HG02885 (cell line): ENCODE data around the gene RAB33B.
A peak's percentile ranks its signal among the peaks of the same experiment; 100 is the strongest.
"Not testable (repeated sequence)": the region's sequence is repeated elsewhere in the genome, so short reads cannot be mapped to it uniquely, and the experiment has no call there.

Source experiments
- ATAC-seq: cut with Tn5 transposase; IDR thresholded peaks from one replicate; pipeline ENCODE4 v1.9.1; 2021; ENCODE audit warnings: mild to moderate bottlenecking; ENCODE audit not compliant: unreplicated experiment, poor library complexity

The RAB33B gene

DNA sequence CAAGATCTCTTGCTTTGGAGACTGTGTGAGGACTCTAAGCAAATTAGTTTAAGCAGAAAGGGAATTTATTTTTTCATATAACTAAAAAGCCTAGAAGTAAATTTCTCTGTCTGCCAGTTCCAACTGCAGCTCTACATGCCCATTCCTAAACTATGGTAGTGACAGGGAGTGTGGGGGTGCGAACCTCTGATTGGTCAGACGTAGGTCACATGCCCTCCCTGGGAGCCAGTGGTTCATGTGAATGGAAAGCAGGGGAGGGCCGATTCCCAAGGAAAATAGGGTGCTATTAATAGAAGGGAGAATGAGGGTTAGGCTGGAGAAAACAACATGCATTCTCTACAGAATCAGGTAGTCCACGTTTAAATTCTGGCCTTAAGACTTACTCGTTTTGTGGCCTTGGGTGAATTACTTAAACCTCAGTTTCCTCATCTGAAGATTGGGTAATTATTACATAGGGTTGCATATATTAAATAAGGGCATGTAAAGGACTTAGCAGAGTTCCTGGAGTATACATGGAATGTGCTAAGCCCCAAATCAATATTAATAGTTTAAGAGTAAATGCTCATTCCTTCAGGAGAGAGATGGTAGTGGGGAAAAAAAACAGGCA, 7.2 kb downstream of the RAB33B start:
- no peak for ATAC-seq

DNA sequence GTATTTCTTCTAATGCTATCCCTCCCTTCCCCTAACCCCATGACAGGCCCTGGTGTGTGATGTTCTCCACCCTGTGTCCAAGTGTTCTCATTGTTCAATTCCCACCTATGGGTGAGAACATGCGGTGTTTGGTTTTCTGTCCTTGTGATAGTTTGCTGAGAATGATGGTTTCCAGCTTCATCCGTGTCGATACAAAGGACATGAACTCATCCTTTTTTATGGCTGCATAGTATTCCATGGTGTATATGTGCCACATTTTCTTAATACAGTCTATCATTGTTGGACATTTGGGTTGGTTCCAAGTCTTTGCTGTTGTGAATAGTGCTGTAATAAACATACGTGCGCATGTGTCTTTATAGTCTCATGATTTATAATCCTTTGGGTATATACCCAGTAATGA, 10.6 kb downstream of the RAB33B start:
- ATAC-seq, result not testable (repeated sequence)

DNA sequence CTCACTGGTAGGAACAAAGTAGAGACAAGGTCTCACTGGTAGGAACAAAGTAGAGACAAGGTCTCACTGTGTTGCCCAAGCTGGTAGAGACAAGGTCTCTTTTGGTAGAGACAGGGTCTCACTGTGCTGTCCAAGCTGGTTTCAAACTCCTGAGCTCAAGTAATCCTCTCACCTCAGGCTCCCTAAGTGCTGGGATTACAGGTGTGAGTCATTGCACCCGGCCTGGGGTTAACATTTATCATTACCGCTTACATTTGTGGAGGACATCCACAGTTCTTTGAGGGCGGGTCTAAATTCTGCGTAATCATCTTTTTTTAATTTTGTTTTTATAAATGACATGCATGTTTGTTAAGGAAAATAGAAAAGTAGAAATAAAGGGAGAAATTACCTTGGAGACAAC, 12.0 kb downstream of the RAB33B start:
- ATAC-seq, result no peak

DNA sequence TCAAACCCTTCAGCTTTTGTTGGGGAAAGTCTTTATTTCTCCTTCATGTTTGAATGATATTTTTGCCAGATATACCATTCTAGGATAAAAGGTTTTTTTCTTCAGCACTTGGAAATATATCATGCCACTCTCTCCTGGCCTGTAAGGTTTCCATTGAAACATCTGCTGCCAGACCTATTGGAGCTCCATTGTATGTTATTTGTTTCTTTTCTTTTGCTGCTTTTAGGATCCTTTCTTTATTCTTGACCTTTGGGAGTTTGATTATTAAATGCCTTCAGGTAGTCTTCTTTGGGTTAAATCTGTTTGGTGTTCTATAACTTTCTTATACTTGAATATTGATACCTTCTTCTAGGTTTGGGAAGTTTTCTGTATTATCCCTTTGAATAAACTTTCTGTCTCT, 14.8 kb downstream of the RAB33B start:
- not testable (repeated sequence) for ATAC-seq

DNA sequence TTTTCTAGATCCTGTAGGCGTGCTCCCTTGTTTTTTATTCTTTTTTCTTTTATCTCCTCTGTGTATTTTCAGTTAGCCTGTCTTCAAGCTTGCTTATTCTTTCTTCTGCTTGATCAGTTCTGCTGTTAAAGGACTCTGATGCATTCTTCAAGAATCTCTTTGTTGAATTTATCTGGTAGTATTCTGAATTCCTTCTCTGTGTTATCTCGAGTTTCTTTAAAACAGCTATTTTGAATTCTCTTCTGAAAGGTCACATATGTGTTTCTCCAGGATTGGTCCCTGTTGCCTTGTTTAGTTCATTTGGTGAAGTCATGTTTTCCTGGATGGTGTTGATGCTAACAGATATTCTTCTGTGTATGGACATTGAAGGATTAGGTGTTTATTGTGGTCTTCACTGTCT, 15.3 kb downstream of the RAB33B start:
- no peak for ATAC-seq

DNA sequence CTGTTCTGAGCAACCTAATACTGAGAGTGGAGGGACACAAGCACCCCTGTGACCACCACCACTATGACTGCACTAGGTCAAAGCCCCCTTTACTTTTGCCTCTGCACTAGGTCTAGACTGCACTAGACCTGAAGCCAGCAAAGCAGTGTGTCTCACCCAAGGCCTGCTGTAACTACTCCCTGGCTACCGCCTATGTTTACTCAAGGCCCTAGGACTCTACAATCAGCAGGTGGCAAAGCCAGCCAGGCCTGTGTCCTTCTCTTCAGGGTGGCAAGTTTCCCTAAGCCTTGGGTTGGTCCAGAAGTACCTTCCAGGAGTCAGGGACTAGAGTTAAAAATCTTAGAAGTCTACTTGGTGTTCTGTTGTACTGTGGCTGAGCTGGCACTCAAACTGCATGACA, 15.9 kb downstream of the RAB33B start:
- no peak for ATAC-seq

DNA sequence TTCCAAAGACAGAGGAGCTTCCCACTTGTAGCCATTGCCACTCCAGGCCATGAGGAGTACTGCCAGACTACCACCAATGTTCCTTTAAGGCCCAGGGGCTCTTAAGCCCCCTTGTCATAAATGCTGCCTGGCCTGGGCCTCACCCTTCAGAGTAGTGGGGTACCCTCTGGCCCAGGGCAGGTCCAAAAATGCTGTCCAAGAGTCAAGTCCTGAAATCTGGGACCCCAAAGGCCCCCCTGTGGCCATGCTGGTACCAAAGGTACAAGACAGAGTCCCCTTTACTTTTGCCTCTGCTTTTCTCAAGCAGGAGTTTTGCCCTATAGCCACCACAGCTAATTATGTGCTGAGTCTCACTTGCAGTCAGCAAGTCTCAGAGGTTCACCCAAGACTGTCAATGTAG, 16.4 kb downstream of the RAB33B start:
- ATAC-seq, result no peak

DNA sequence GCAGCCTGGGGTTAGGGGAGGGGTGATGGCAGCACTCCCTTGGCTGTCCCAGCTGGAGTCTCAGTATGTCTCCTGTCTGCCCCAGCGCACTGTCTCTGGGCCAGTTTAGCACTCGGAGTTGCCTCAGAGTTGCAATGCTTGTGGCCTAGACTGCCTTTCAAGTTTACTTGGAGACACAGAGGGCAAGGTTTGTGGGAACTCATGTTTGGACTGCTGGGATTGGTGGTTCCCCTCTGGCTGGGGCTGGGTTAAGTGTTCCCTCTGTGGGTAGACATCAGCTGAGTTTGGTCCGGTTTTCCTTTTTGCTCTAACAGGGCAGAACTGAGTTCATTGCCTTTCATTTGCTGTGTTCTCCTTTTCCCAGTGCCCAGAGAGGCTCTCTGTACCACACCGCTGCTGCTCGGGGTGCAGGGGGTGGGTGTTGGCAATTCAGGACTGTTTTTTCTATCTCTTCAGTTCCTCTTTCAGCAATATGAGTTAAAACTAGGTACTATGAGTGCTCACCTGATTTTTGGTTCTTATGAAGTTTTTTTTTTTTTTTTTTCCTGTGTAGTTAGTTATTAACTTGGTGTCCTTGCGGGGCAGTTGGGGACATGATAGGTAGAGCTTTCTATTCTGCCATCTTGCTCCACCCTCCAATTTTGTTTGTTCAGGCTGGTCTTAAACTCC, 17.2 kb downstream of the RAB33B start:
- ATAC-seq, result peak; percentile 45

DNA sequence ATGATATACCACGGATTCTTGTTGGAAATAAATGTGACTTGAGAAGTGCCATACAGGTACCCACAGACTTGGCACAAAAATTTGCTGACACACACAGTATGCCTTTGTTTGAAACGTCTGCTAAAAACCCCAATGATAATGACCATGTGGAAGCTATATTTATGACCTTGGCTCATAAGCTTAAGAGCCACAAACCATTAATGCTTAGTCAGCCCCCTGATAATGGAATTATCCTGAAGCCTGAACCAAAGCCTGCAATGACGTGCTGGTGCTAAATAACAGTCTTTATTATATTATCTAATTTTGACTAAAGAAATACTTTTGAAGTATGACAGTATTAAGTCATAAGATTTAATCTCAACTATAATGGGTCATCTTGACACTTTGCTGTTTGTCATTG, 18.9 kb downstream of the RAB33B start:
- ATAC-seq, result no peak

DNA sequence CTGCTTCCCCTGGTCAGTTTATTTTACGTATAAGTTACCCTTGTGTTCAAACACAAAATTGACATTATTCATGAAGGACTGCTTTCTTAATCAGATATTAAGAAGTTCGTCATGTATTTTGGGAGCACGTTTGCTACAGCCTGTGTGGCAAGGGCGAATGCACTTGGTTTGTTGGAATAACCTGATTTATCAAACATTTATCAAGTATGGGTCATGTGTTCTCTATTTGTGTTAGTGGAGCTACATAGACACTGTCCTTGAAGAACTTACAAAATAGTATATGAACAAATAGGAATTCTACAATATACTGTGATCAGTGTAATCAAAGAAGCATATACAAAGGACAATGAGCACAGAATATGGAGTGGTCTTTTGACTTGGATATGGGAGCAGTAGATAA, 22.4 kb downstream of the RAB33B start:
- ATAC-seq, result no peak

DNA sequence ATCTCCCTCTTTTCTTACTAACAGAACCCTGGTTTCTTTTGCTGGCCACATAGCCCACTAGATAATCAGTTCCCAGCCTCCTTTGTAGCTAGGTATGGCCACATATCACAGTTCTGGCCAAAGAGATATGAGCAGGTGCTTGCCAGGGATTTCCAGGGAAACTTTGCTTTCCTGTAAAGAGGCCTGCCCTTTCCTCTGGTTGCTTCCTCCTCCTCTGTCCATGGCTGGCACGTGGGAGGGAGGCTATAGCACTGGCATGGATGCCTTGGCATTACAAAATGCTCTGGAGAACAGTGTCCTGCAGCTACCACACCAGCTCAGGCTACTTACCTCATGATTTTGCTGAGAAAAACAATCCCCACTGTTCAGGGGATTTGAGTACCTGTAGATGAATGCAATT, 27.5 kb downstream of the RAB33B start:
- ATAC-seq, result no peak

DNA sequence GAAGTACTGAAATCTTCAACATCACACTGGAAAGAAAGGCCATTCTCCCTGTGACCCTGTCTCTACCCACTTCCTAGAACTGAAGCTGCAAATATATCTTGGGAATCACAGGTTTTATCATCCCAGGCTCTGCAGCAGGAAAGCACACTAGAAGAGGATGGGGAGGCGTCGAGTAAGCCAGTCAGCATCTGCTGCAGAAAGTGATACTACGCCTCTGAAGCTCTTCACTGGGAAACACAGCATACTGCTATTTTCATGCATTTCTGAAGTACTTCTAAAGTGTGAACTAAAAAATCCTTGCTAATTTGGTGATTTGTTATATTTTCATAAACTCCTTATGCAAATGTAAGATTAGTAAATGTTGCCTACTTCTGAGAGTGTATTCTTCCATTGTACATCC, 29.1 kb downstream of the RAB33B start:
- no peak for ATAC-seq

DNA sequence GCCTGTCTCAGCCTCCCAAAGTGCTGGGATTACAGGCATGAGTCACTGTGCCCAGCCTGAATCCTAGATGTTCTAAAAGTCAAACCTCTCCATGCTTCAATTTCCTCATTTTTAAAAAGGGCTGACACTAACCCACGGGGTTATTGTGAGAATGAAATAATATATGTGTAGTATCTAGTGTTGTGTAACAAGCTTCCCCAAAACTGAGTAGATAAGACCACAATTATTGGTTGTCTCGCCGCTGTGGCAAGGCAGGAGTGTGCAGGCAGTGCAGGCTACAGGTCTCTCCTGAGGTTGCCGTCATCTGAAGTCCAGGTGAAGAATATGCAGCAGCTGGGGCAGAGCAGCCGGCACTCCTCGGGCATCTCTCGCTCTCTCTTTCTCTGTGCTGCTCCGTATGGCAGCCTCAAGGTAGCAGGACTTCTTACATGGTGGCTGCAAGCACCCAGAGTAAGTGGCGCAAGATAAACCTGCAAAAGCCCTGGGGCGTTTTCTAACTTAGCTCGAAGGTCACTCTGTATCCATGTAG, 30.9 kb downstream of the RAB33B start:
- no peak for ATAC-seq

DNA sequence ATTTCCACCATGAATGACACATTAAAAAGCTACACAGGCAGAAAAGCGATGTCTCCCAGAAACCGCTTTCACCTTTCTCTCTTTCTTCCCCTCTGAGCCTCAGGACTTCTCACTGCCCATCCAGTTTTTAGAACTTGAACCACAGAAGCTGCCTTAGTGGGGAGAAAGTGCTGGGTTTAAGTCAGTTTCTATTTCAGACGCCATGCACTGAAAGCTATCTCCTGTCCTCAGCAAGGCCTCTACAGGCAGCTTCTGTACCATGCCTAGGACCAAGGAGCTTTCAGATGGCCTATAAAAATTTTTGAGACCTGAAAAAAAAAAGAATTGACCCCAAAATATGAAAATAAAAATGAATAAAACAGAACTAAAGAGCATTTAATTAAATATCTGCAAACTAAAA, 34.5 kb downstream of the RAB33B start:
- ATAC-seq, result no peak

DNA sequence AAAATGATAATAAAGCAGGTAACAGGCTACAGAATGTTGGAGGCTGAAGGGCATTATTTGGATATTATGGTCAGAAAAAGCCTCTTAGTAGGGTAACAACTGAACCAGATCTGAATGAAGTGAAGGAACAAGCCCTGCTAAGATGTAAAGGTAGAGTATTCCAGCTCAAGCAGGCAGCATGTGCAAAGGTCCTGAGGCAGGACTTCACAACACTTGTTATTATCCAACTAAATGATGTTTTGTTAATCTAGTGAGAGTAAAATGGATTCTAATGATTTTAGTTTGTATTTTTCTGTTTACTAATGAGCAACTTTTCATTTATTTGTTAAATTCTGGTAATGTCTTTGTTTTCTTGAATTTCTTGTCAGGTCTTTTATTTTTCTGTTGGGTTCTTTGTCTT, 35.7 kb downstream of the RAB33B start:
- ATAC-seq, result no peak

DNA sequence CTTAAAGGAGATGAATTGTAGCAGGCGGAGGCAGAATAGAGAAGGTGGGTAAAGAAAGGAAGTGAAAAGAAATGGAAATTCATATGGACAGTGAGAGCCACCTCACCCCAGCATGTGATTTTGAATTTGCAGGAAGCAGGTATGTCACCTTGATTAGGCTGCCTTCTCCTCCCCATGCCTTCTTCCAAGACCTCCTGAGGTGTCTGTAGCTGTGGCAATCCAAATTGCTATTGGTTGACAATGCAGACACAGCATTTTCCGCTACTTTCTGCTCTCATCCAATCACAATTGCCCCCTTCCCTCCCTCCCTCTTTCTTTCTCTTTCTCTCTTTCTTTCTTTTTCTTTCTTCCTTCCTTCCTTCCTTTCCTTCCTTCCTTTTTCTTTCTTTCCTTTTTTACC, 38.5 kb downstream of the RAB33B start:
- no peak for ATAC-seq

DNA sequence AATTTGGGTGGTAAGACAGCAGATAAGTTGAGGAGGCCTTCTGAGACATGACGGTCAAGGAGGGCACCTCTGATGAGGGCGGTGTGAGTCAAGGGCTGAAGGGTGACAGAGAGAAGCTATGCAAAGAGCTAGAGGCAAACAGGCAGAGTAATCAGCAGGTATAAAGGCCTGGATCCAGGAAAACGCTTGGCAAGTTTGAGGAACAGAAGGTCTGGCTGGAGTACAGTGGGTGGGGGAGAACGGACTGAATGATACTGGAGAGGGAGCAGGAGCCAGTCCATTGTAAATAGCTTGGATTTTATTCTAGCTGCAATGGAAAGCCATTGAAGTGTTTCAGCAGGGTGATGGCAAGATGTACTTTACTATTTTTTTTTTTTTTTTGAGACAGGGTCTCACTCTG, 39.3 kb downstream of the RAB33B start:
- no peak for ATAC-seq

DNA sequence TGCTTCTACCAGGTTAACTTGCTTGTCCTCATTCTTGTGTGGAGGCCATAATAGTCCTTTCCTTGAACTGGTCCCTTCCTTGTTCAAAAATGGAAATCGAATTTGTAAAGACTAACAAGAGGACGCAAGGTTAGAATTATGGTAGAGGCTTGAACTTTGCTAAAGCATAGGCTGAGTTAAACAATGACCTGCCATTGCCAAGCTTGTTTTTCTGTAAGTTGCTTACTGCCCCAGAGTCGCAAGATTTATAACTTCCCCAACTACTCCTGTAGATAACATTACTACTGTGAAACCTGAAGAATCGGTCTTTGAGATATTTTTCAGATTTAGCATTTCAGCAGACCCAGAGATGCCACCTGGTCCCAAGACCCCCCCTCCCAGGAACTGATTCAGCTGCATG, 45.3 kb downstream of the RAB33B start:
- ATAC-seq, result no peak

DNA sequence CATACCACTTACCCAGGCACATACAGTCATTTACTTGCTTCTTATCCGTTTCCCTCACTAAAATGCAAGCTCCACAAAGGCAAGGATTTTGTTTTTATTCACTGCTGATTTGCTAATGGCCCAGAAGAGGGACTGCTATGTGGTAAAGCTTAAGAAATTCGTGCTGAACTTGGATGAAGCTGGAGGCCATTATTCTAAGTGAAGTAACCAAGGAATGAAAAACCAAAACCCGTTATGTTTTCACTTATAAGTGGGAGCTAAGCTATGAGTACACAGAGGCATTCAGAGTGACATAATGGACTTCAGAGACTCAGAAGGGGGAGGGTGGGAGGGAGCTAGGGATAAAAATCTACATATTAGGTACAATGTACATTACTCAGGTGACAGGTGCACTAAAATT, 47.2 kb downstream of the RAB33B start:
- ATAC-seq, result no peak

DNA sequence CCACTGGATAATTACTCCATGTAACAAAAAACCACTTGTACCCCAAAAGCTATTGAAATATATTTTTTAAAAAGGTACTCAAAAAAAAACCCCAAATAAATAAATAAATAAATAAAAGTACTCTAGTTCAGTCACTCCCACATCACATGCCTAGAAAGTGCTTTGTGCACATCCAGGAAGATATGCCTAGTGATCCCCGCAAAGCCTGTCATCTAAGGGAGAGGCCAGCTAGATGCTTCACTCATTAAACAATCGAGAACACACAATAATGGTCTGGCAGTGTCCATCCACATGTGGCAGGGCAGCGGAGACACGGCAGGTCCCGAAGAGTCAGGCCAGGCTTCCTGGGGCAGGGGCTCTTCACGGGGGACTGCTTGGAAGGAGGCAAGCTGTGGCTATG, 47.6 kb downstream of the RAB33B start:
- no peak for ATAC-seq

DNA sequence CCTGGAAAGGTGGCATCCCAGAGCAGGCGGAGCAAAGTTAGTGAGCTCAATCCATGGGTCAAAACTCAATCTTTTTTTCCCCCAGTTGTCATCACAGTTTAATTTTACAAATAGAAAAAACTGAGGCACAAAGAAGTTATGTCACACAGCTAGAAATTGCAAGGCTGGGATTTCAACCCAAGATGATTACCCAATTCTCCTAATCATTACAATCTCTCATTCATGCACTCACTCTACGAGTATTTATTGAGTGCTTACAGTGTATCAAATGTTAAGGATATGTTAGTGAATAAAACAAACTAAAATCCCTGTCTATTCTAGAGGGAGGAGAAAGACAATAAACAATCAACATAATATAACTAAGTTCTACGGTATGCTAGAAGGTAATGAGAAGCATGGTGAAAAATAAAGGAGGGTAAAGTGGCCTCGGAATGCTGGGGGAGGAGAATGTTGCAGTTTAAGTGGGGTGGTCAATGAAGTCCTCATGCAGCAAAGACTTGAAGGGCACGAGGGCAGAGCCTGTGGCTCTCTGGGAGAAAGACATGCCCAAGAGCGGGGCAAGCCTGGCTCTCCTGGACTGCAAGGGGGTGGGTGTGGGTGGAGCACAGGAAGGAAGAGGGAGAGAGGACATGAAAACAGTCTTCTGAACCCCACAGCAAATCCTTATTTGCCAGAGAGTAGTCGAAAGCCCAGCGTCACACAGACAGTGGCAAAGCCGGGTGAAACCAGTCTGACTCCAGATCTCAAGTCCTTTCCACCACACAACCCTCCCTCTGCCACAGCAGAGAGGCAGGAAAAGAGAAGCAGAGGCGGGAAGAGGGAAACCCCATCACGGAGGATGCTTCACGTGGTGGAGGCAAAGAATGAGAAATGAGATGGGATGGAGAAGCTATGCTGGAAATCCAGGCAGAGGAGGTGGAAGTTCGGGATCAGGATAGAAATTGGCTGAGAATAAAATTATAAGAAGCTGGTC, 48.3 kb downstream of the RAB33B start:
- ATAC-seq, result no peak
